Skeletal muscle satellite cell (primary cell): ENCODE results near the gene COL4A3.
A peak's percentile ranks its signal among the peaks of the same experiment; 100 is the strongest.

Source experiments
- H3K27me3 ChIP-seq: 2 replicates; pipeline ENCODE4 v1.7.0; 2013; ENCODE audit warnings: low read length; ENCODE audit not compliant: control insufficient read depth, insufficient read depth
- H3K36me3 ChIP-seq: 2 replicates; pipeline ENCODE4 v1.7.0; 2013; ENCODE audit warnings: mild to moderate bottlenecking, control low read depth, low read length; ENCODE audit not compliant: insufficient read depth
- H3K4me1 ChIP-seq: 2 replicates; pipeline ENCODE4 v1.7.0; 2013; ENCODE audit warnings: low read length; ENCODE audit not compliant: control insufficient read depth, insufficient read depth
- H3K4me2 ChIP-seq: 2 replicates; pipeline ENCODE4 v1.7.0; 2013; ENCODE audit warnings: mild to moderate bottlenecking, low read length
- H3K4me3 ChIP-seq: 2 replicates; pipeline ENCODE4 v1.7.0; 2013; ENCODE audit warnings: low read length
- H3K9ac ChIP-seq: 2 replicates; pipeline ENCODE4 v1.7.0; 2013; ENCODE audit warnings: mild to moderate bottlenecking, low read depth, low read length, moderate library complexity
- H3K9me3 ChIP-seq: replicated peaks from 2 replicates; pipeline ENCODE4 v1.7.0; 2013; ENCODE audit warnings: mild to moderate bottlenecking, control low read depth, low read length

The COL4A3 gene

GRCh38 chr2:227188292-227188691 is 23.9 kb downstream of the COL4A3 start:
- H3K4me3 ChIP-seq = no peak overlapping the region
- H3K4me1 ChIP-seq = peaks cover 41% of the 10 kb centered on the region
- H3K4me2 ChIP-seq = peak overlapping the region; percentile 61
- no peaks in the 10 kb centered on the region for H3K36me3 ChIP-seq
- H3K9ac ChIP-seq = peak overlapping the region; percentile 25
- H3K27me3 ChIP-seq = no peaks in the 10 kb centered on the region
- H3K9me3 ChIP-seq = no peaks in the 10 kb centered on the region

GRCh38 chr2:227191367-227191766 is 26.9 kb downstream of the COL4A3 start:
- Histone ChIP-seq H3K36me3 (no peaks in the 10 kb centered on the region), H3K9me3 (no peaks in the 10 kb centered on the region), H3K4me2 (no peak overlapping the region), H3K4me1 (peaks cover 41% of the 10 kb centered on the region), H3K27me3 (no peaks in the 10 kb centered on the region), H3K9ac (no peak overlapping the region), H3K4me3 (no peak overlapping the region)

DNA sequence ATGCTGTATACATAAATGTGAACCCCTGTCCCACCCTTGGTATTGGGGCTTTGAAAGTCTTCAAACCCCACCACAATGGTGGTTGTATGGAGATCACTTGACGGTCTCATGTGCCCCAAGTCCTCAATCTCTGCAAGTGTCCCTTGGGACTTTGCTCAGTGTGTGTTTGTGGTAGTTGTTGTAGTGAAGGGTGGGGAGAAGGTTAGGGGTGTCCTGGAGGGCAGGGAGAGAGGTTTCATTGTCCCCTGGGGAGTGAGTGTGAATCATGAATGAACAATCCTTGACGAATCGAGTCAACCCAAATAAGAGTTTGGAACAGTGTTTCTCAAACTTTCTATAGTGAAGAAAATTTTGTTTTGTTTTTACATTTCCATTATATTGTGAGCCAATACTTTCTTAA is 28.1 kb downstream of the COL4A3 start:
- H3K4me1 ChIP-seq = peaks cover 34% of the 10 kb centered on the region
- H3K9me3 ChIP-seq = no peaks in the 10 kb centered on the region
- H3K27me3 ChIP-seq = no peaks in the 10 kb centered on the region
- no peaks in the 10 kb centered on the region for H3K36me3 ChIP-seq
- no peak overlapping the region for H3K4me2 ChIP-seq
- no peak overlapping the region for H3K4me3 ChIP-seq
- no peak overlapping the region for H3K9ac ChIP-seq

DNA sequence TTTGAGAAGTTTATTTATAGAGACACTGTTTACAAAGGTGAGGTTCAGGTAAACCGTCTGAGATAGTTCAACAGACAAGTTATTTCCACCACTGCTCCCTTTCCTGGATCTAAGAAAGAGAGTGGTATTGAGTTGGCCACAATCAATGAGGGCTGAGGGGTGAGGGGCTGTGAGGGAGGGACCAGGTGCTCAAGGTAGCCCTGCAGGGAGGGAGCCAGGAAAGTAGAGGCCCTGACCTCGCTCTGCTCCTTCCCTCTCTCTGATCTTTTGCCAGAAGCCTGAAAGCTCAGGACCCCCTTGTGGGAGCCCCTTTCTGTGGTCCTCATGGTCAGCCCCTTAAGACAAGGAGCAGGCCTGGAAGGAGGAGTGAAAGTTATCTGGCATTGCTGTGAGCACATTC is 29.8 kb downstream of the COL4A3 start:
- no peaks in the 10 kb centered on the region for H3K27me3 ChIP-seq
- no peak overlapping the region for H3K9ac ChIP-seq
- no peaks in the 10 kb centered on the region for H3K9me3 ChIP-seq
- H3K4me3 ChIP-seq = no peak overlapping the region
- no peaks in the 10 kb centered on the region for H3K36me3 ChIP-seq
- H3K4me1 ChIP-seq = peaks cover 16% of the 10 kb centered on the region
- no peak overlapping the region for H3K4me2 ChIP-seq

GRCh38 chr2:227198866-227199265 is 34.4 kb downstream of the COL4A3 start:
- Histone ChIP-seq H3K4me1 (no peaks in the 10 kb centered on the region), H3K4me2 (no peak overlapping the region), H3K27me3 (no peaks in the 10 kb centered on the region), H3K9me3 (no peaks in the 10 kb centered on the region), H3K9ac (no peak overlapping the region), H3K36me3 (no peaks in the 10 kb centered on the region), H3K4me3 (no peak overlapping the region)

DNA sequence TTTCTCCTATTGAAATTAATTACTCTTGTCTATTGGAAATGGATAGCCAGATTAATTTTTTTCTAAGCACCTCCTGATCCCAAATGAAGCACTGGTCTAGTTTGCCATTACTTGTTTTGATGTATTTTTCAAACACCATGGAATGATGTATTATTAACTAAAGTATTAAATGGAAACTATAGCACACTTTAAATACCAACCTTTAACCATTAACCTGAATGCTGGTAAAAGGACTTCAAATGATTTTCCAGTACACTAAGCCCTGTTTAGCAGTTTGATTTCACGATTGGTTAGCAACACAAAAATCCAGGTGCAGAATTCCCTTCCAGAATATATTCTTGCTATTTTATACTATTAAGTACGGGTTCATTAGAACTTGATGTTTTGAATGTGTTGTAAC is 37.3 kb downstream of the COL4A3 start:
- Histone ChIP-seq H3K36me3 (no peaks in the 10 kb centered on the region), H3K4me3 (no peak overlapping the region), H3K4me1 (no peaks in the 10 kb centered on the region), H3K27me3 (no peaks in the 10 kb centered on the region), H3K9ac (no peak overlapping the region), H3K4me2 (no peak overlapping the region), H3K9me3 (no peaks in the 10 kb centered on the region)

GRCh38 chr2:227204452-227204851 is 40.0 kb downstream of the COL4A3 start:
- Histone ChIP-seq H3K9ac (no peak overlapping the region), H3K4me2 (no peak overlapping the region), H3K9me3 (no peaks in the 10 kb centered on the region), H3K4me1 (no peaks in the 10 kb centered on the region), H3K36me3 (no peaks in the 10 kb centered on the region), H3K27me3 (no peaks in the 10 kb centered on the region), H3K4me3 (no peak overlapping the region)

- Histone ChIP-seq H3K4me3 (no peak overlapping the region), H3K9ac (no peak overlapping the region), H3K9me3 (no peaks in the 10 kb centered on the region), H3K4me1 (no peaks in the 10 kb centered on the region), H3K27me3 (no peaks in the 10 kb centered on the region), H3K36me3 (no peaks in the 10 kb centered on the region), H3K4me2 (no peak overlapping the region)
Measured at GRCh38 chr2:227205701-227206100, 41.3 kb downstream of the COL4A3 start.

GRCh38 chr2:227206406-227206805 is 42.0 kb downstream of the COL4A3 start:
- Histone ChIP-seq H3K4me1 (no peaks in the 10 kb centered on the region), H3K4me3 (no peak overlapping the region), H3K9me3 (no peaks in the 10 kb centered on the region), H3K9ac (no peak overlapping the region), H3K4me2 (no peak overlapping the region), H3K36me3 (no peaks in the 10 kb centered on the region), H3K27me3 (no peaks in the 10 kb centered on the region)

- Histone ChIP-seq H3K27me3 (no peaks in the 10 kb centered on the region), H3K9ac (no peak overlapping the region), H3K36me3 (no peaks in the 10 kb centered on the region), H3K4me3 (no peak overlapping the region), H3K4me2 (no peak overlapping the region), H3K9me3 (no peaks in the 10 kb centered on the region), H3K4me1 (no peaks in the 10 kb centered on the region)
Measured at GRCh38 chr2:227207573-227207972, 43.1 kb downstream of the COL4A3 start.

DNA sequence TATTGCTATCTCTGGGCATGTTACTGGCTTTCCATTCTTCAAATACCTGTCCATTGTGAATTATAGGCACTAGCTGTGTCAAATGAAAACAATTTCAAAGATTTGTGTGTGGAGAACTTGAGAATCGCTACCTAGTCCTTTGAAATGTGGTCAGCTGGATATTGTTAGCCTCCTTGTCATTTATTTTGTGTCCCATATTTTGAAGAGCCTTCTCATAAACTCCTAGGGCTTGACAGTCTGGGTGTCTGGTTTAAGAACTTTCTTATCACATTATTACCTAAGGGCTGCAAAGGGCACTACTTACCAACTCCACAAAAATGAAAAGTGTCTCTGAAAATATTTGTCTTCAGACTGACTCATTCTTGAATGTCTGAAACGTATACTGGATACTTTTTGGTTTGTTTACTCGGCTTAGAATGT is 50.2 kb downstream of the COL4A3 start:
- no peak overlapping the region for H3K4me2 ChIP-seq
- peaks cover 5% of the 10 kb centered on the region for H3K4me1 ChIP-seq
- H3K9me3 ChIP-seq = no peaks in the 10 kb centered on the region
- H3K4me3 ChIP-seq = no peak overlapping the region
- no peak overlapping the region for H3K9ac ChIP-seq
- H3K27me3 ChIP-seq = no peaks in the 10 kb centered on the region
- H3K36me3 ChIP-seq = no peaks in the 10 kb centered on the region

- no peak overlapping the region for H3K4me3 ChIP-seq
- no peaks in the 10 kb centered on the region for H3K9me3 ChIP-seq
- no peaks in the 10 kb centered on the region for H3K36me3 ChIP-seq
- no peaks in the 10 kb centered on the region for H3K27me3 ChIP-seq
- no peak overlapping the region for H3K4me2 ChIP-seq
- no peak overlapping the region for H3K9ac ChIP-seq
- H3K4me1 ChIP-seq = peaks cover 5% of the 10 kb centered on the region
Measured at GRCh38 chr2:227219312-227220105, 55.1 kb downstream of the COL4A3 start.
